Neural progenitor cell (in vitro differentiated cells): ENCODE results near the gene CUL2.

ENCODE experiments used
- CTCF ChIP-seq: fragments of 200-600 bp; sonication (generic); IDR thresholded peaks from 2 replicates; pipeline ENCODE4 v1.5.1; 2017; ENCODE audit warnings: antibody characterized with exemption, mild to moderate bottlenecking
- EZH2 ChIP-seq: fragments of 200-600 bp; sonication (generic); IDR thresholded peaks from 2 replicates; pipeline ENCODE4 v1.6.1; 2017; ENCODE audit warnings: antibody characterized with exemption, mild to moderate bottlenecking, moderate library complexity
- EZH2phosphoT487 ChIP-seq: fragments of 200-600 bp; sonication (generic); IDR thresholded peaks from 2 replicates; pipeline ENCODE4 v1.6.1; 2017; ENCODE audit warnings: antibody characterized with exemption

GRCh38 chr10:35011771-35012191 lies 78.4 kb downstream of the CUL2 start:
- TF ChIP-seq CTCF (no peak), EZH2 (no peak), EZH2phosphoT487 (no peak)
